ENCODE data around the gene WDR12.

GRCh38 chr2:202842690-202843089 is 68.8 kb downstream of the WDR12 start:
- TF ChIP-seq CTCF (CRISPR knock-in tag; IDR thresholded peaks at IDR 0.05), result no peak
- TF ChIP-seq MLX (CRISPR knock-in tag; IDR thresholded peaks at IDR 0.05), result no peak
- no peak for TF ChIP-seq MTA3 (CRISPR knock-in tag; IDR thresholded peaks at IDR 0.05)
- TF ChIP-seq SRF (IDR thresholded peaks at IDR 0.05; ENCODE audit: low read depth, low read length), result no peak
- TF ChIP-seq NR3C1 (CRISPR knock-in tag; IDR thresholded peaks at IDR 0.05), result no peak
- TF ChIP-seq FOXP1 (IDR thresholded peaks at IDR 0.05), result no peak
- no peak for TF ChIP-seq FOXP1 (CRISPR knock-in tag; IDR thresholded peaks at IDR 0.05)
- TF ChIP-seq SRY (CRISPR knock-in tag; IDR thresholded peaks at IDR 0.05), result no peak
- TF ChIP-seq CEBPB (IDR thresholded peaks at IDR 0.05; ENCODE audit: borderline replicate concordance, low read depth, low read length), result no peak
- no peak for TF ChIP-seq PAXIP1 (CRISPR knock-in tag; conservative IDR thresholded peaks at IDR 0.05)
- no peak for TF ChIP-seq ZNF766 (CRISPR knock-in tag; IDR thresholded peaks at IDR 0.05; ENCODE audit: borderline replicate concordance)
- no peak for TF ChIP-seq ZNF782 (CRISPR knock-in tag; IDR thresholded peaks at IDR 0.05; ENCODE audit: borderline replicate concordance)
- TF ChIP-seq POLR2A (IDR thresholded peaks at IDR 0.05; ENCODE audit: insufficient read depth in 1 of 2, low read depth in 2 of 2, low read length in 2 of 2), result no peak
- no peak for TF ChIP-seq ZNF33B (CRISPR knock-in tag; IDR thresholded peaks at IDR 0.05)
